HG03196 (cell line): Measurements from ENCODE around the gene DOCK1.
"Not testable (repeated sequence)": the region's sequence is repeated elsewhere in the genome, so short reads cannot be mapped to it uniquely, and the experiment has no call there.

ENCODE experiments used
- ATAC-seq: cut with Tn5 transposase; IDR thresholded peaks from one replicate; pipeline ENCODE4 v1.9.1; 2021; ENCODE audit not compliant: unreplicated experiment

DOCK1 gene

DNA sequence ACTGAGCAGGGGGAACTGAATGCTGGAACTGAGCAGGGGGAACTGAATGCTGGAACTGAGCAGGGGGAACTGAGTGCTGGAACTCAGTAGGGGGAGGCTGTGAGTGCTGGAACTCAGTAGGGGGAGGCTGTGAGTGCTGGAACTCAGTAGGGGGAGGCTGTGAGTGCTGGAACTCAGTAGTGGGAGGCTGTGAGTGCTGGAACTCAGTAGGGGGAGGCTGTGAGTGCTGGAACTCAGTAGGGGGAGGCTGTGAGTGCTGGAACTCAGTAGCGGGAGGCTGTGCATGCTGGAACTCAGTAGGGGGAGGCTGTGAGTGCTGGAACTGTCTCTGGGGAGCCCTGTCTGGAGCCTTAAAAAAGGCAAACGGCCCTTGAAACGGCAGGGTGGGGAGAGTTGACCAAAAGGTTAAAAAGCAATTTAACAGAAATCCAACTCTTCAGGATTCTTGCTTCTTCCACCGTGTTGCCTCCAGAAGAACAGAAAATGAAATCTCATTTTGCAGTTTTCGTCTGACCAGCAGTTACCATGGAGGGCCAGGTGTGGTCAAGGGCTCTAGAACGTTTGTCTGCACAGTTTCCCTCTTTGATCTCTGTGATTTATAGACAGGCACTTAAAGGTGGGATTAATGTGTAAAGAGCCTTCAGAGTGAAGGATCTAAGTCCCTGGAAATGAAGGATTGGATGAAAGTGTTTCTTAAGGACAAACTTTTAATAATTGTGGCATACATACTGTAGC, 19.1 kb downstream of the DOCK1 start:
- no peak for ATAC-seq

DNA sequence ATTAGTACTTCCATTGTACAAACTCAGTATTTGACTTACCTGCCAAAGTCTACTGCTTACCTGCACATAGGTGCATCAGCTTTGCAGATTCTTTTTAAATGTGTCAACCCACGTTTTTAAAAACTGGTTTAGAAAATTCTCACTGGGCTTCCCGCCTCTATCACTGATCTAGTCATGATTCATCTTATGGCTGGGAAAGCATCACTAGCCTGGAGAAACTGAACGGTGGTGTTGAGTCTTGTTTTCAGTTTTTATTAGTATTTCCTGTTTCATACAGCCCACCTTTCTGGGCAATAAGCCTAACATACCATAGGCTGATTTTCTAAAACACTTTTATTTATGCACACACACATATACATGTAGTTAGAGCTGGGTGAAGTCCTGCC, 19.7 kb downstream of the DOCK1 start:
- no peak for ATAC-seq

DNA sequence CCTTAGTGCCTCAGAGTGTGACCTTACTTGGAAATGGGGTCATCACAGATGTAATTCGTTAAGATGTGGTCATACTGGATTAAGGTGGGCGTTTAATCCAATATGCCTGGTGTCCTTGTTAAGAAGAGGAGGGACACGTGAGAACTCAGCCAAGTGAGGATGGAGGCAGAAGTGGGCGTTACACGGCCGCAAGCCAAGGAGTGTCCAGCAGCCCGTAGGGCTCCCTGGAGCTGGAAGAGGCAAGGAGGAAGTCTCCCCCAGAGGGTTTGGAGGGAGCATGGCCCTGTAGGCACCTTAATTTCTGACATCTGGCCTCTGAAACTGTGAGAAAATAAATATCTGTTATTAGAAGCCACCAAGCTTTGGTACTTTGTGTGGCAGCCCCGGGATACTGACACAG, 21.3 kb downstream of the DOCK1 start:
- no peak for ATAC-seq

DNA sequence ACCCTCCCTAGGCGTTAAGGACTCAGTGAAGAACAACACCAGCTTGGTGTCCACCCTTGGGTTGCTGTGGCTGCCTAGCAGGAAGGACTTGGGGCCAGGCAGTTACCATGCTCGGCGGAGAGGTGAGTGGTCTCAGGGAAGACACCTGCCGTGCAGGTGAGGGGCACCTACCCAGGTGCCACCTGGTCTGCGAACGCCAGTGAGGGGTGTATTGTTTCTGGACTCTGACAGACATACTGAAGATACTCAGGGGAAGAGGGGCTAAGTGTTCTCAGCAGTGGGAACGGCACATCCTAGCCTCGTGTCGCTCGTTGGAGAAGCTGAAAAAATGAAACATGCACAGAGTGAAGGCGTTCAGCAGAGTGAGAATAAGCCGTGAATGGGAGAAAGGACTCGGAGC, 22.6 kb downstream of the DOCK1 start:
- ATAC-seq: no peak

DNA sequence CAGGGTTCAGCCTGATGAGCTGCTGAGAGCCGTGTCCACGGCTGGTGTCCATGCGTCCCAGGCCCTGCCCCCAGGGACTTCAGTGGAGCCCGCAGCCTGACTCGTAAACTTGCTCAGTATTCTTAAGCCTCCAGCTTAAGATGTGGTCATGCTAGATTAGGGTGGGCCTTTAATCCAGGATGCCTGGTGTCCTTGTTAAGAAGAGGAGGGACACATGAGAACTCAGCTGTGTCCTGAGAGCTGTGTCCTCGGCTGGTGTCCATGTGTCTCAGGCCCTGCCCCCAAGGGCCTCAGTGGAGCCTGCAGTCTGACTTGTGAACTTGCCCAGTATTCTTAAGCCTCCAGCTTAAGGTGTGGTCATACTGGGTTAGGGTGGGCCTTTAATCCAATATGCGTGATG, 23.0 kb downstream of the DOCK1 start:
- no peak for ATAC-seq

DNA sequence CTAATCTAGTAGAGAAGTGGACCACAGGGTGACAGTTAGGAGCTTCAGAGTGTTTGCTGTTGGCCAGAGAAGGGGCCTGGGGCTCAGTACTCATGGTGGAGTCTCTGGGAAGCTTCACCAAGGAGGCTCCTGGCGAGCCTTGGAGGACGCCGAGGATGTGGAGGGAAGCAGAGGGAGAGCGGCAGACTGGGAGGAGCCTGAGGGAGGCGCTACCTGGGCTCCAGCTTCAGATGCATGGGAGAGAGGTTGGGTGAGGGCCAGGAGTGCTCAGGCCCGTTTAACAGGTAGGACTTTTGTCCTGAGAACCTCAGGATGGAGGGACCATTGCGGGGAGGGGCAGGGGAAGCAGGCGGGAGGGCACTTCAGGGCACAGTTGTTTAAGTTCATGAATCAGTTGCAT, 24.2 kb downstream of the DOCK1 start:
- ATAC-seq: no peak

DNA sequence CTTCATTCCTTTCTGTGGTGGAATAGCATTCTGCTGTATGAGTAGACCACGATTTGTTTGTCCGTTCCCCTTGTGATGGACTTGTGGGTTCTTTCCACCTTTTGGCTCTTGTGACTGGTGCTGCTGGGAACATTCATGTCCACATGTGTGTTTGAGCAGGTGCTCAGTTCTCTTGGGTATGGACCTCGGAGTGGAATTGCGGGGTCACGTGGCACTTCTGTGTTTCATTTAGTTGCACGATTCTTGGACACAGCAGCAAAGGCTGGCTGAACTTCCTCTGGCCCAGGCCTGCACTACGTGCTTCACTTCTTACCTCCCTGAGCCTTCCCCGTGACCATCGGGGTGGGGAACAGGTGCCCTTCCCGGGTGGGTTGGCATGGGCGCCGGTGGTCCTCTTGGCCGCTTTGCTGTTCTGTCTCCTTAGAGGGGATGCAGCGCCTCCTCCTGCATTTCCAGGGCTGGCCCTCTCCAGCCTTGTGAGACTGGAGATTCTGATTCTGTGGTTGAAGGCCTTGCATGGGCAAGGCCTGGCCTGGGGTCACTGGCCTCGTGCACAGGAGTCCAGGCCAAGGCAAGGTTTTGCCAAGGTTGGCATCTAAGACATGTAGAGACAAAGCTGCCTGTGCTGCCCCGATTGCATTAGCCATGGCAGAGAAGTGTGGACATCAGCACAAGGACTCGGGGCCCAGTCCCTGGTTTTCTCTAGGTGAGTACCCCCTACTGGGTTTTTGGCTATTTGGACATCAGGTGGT, 25.1 kb downstream of the DOCK1 start:
- no peak for ATAC-seq

DNA sequence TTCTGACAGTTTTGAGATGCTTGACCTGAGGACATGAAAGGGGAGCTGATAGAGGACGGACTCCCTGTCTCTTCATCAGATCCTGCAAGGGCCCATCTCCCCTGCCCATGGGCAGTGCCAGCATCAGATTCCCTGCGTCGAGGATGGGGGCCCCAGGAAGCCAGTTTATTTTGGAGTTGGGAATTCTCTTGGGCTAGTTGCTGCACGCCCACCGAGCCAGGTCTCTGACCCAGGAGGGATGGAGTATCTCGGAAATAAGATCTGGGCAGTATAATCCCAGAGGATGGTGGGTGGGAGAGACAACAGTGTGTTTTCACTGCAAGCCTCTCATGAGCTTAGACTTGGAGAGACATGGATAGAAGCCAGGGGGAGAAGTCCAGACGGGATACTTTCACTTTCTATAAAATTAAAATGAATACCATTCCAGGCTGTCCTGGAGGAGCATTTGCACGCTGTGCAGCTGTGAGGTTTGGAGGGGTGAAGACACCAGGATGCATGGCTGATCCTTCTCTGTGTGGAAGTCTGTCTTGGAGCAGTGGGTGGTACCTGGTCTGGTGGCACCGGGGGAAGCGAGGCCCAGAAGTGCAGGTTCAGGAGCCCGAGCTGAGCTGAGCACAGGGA, 25.8 kb downstream of the DOCK1 start:
- no peak for ATAC-seq

DNA sequence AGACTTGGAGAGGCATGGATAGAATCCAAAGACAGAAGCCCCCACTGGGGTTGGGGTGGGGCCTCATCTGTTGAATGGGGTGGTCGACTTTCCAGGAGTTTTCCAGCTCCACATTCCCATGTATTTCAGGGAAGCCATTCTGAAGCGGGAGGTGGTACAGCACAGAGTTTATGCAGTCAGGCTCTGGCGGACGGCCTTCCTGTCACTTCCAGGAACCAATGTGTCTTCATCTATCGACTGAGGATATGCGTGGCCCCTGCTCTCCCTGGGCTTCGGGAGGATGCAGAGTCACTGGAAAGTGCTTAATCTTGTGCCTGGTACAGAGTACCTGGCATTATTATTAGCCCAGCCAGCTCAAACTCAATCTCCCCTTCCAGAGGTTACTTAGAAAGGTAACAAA, 26.3 kb downstream of the DOCK1 start:
- ATAC-seq: no peak

DNA sequence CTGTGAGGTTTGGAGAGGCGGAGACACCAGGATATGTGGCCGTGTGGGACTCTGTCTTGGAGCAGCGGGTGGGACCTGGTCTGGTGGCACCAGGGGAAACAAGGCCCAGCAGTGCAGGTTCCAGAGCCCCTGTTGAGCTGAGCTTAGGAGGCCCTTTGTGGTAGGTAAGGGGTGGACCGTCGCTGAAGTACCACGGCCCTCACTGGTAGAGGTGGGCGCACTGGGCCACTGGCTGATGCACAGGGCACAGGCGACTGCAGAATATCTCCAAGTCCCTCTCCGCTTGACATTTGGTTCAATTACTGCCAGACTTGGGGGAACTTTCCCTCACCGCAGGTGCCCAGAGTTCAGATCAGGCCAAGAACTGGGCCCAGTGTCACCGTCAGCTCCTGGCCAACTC, 27.3 kb downstream of the DOCK1 start:
- ATAC-seq: no peak

DNA sequence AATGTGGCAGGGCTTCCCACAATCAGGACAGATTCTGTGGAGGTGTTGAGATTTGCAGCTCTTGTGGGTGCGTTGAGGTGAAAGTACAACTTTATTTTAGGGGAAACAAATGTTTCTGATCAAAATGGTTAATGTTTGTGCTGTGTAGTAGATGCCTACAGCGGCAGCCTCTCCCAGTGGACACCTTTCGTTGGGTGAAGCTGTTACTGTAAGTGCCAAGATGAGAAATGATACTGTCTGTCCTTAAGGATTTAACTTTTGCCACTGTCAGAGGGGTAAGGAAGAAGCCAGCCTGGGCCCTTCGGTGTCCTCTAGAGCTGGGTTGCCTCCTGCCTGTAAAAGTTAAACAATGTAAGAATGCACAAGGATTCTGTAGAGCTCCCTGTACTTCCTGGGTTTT, 27.9 kb downstream of the DOCK1 start:
- no peak for ATAC-seq

DNA sequence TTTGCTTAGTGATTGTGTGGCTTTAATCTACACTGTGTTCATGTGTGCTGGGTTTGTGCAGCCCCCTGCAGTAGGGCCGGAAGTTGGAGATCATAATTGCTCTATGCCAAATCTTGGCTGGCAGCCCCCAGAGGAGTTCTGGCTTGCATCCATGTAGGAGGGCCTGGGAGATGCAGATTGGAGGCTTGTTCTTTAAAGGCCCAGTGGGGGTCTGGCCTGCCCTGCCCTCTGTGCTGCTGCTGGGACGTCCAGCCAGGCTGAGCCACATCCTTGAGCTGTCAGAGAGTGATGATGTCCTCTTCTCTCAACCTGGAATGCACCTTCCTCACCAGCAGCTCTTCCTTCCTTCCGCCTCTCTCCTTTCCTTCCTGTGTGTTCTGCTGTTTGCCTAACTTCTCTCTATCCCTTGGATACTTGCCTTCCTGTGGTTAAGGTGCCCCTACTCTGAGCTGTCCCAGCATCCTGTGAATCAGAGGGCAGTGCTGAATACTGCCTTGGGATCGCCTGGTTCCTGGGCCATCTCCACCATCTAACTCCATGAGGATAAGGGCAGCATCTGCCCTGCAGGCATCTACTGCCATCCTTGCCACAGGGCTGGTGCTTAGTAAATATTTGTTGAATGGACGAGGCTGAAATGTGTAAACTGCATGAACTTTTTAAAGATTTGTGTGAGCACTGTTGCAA, 30.2 kb downstream of the DOCK1 start:
- no peak for ATAC-seq

DNA sequence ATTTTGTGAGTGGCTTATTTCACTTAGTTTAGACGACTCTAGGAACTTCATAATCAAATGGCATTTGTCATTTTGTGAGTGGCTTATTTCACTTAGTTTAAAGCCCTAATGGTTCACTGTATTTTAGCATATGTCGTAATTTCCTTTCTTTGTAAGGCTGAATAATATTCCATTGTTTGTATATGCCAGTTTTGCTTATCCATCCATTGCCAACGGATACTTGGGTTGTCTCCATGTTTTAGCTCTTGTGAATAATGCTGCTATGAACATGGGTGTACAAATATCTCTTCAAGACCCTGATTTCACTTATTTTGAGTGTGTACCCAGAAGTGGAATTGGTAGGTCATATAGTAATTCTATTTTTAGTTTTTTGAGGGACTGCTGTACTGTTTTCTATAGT, 31.8 kb downstream of the DOCK1 start:
- no peak for ATAC-seq

DNA sequence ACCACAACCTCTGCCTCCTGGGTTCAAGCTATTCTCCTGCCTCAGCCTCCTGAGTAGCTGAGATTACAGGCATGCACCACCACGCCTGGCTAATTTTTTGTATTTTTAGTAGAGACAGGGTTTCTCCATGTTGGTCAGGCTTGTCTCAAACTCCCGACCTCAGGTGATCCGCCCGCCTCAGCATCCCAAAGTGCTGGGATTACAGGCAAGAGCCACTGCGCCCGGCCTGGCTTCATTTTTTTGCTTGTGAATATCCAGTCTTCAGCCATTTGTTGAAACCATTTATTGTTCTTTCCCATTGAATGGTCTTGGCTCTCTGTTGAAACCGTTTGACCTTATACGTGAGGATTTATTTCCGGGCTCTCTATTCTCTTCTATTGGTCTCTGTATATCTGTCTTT, 32.9 kb downstream of the DOCK1 start:
- not testable (repeated sequence) for ATAC-seq

DNA sequence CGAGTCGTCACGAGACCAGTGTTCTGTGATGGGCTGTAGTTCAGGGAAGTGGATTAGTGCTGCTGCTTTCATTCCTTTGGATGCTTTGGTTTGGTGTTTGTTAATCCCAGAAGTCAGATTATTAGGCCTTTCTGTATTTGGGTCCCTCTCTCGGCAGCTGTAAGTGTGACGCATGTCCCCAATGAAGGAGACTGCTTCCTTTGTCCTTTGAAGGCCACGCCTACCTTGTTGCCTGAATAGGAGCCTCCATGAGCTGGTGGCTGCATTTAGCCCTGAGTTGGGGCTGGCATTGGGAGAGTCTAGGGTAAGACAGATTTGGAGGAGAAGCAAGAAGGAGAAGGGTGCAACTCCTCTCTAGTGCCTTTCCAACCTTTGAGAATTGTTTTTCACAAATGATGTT, 34.5 kb downstream of the DOCK1 start:
- ATAC-seq: no peak

DNA sequence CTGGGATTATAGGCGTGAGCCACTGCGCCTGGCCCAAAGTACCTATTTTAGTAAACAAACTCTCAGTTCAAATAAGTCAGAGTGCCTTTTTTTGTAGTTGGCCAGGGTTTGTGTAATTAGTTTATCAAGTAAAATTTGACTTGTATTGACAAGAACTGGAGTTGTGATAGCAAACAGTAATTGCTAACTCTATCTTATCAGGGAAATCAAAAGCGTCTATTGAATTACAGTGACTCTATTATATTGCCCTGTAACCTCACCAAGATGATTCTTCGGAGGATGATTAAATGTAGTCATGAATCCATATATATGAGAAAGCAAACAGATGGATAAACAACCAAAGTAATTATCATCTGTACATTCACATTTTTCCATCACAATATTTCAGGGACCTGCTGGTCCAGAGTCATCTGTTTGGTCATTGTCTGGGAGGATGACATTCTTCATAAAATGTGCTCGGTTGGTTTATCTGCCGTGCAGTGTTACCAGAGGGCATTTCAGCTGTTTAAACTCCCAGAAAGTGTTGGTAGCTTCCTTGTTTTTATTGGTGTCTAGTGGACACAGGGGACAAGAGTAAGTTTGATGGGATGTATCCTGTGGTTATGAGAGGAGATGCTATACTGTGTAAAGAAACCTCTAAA, 35.6 kb downstream of the DOCK1 start:
- ATAC-seq: no peak

DNA sequence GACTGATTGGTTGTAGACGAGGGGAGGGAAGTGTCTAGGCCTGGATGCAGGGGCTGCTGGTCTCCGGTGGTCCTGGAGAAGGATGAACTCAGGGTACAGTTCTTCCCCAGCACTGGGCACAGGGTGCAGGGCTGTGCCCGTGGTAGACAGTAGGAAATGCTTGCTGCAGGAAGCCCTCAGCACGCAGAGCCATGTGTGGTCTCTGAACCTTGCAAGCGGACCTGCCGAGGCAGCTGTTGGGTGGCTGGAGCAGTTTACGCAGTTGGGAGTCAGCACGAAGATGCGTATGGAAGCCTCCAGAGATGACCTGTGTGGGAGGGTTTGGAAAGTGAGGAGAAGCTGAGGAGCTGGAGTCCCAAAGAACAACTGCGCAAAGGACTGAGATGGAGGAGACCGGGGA, 39.0 kb downstream of the DOCK1 start:
- ATAC-seq: no peak

DNA sequence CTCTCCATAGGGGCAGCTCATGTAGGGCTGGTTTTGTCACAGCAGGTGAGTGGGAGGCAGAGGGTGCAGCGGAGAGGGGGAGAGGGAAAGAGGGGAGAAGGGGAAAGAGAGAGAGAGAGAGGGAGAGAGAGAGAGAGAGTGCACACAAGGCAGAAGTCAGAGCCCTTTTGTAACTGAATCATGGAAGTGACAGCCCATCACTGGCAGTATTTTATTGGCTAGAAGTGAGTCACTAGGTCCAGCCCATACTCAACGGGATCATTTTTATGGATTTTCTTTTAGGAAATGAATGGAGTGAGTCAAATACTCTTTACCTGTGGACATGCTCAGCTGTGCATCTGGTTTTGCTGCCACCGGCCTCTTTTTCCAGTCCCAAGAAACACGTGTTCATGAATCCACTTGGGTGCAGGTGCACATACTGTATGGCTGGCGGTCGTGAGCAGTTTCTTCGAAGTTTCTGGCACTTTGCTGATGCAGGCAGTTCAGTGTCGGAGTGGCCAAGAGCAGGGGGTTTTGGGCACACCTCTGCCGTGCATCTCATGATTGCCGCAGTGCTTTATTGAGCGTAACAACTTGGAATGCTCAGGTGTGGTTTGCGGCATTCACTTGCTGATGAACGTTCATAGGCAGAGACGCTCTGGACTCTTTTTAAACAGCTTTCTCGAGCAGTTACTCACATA, 40.3 kb downstream of the DOCK1 start:
- no peak for ATAC-seq

DNA sequence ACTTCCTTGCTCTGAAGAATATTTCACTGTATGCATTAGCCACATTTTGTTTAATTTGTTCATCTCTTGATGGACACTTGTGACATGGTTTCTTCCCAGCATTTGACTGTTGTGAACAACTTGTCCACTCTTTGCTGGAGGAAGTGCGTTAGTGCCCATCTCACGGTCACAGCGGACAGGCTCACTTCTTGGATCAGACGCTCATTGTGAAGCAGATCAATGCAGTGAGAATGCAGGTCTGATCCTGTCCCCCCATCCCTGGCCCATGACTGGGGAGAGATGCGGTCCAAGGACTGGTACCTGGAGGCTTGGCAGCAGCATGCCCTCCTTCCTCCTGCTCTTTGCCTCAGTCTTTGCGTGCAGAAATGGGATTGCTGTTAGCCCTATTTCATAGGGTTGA, 41.5 kb downstream of the DOCK1 start:
- ATAC-seq: no peak

DNA sequence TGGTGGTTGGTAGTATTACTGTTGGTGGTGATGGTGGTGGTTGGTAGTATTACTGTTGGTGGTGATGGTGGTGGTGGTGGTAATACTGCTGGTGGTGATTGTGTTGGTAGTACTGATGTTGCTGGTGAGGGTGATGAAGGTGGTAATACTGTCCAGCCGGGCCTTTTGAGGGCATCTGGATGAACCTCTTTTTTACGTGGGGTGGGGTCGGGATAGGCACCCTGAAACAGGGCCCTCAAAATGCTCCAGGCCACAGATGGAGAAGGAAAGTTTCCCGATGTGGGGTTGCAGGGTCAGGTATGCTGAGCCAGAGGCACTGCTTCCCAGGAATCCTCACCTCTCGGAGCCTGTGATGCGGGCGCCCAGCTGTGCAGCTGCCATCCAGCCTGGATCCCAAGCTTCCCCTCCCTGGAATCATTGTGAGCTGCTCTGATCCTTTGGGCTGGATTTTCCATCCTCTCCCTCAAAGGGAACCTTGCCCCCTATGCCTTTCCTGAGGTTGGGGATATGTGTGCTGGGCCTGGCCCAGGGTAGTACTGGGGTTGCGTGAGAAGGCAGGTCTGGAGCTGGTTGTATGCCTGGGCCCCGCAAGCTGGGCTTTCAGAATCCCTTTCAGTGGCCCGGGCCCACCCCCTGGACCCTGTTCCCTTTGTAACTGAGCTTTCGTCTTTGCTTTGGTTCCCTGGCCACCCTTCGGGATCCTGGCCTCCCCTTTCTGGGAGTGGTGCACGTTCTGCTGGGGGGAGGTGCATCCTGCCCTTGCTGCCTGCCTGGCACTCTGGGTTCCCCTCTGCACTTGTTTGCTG, 43.3 kb downstream of the DOCK1 start:
- ATAC-seq: no peak
